GM23338 (cell line): ENCODE measurements around the gene ICE1. TPM values are rescaled to one million over a fixed set of nuclear protein-coding genes. Genes with fewer than 3 reads are reported as not detected.

ENCODE experiments used
- ATAC-seq: fragments of 200-7000 bp; cut with Tn5 transposase; 3 replicates; pipeline ENCODE4 v1.9.1; 2020
- DNase-seq: peaks from one replicate; pipeline ENCODE4 v3.0.0-alpha.2; 2015; ENCODE audit warnings: low spot score
- H2AFZ ChIP-seq: fragments of 200-600 bp; sonication (generic); 2 replicates; pipeline ENCODE4 v1.8.0; 2016; ENCODE audit warnings: antibody characterized with exemption, mild to moderate bottlenecking, moderate library complexity
- H3F3A ChIP-seq: fragments of 200-600 bp; sonication (generic); replicated peaks from 2 replicates; pipeline ENCODE4 v1.8.0; 2017; ENCODE audit warnings: antibody characterized with exemption, mixed run types, low read depth
- H3K27ac ChIP-seq: fragments of 200-600 bp; sonication (generic); 2 replicates; pipeline ENCODE4 v1.6.1; 2016; ENCODE audit warnings: low read depth
- H3K27me3 ChIP-seq: fragments of 200-600 bp; sonication (generic); 2 replicates; pipeline ENCODE4 v1.8.0; 2016; ENCODE audit warnings: mild to moderate bottlenecking, mixed run types, moderate library complexity; ENCODE audit not compliant: insufficient read depth
- H3K36me3 ChIP-seq: fragments of 200-600 bp; sonication (generic); 2 replicates; pipeline ENCODE4 v1.8.0; 2016; ENCODE audit warnings: mild to moderate bottlenecking; ENCODE audit not compliant: insufficient read depth
- H3K4me1 ChIP-seq: fragments of 200-600 bp; sonication (generic); 2 replicates; pipeline ENCODE4 v1.8.0; 2016; ENCODE audit warnings: mild to moderate bottlenecking, moderate library complexity; ENCODE audit not compliant: insufficient read depth
- H3K4me2 ChIP-seq: fragments of 200-600 bp; sonication (generic); 2 replicates; pipeline ENCODE4 v1.7.1; 2017; ENCODE audit warnings: mixed run types
- H3K4me3 ChIP-seq: fragments of 200-600 bp; sonication (generic); 2 replicates; pipeline ENCODE4 v1.6.1; 2016; ENCODE audit warnings: mixed run types
- H3K79me2 ChIP-seq: fragments of 200-600 bp; sonication (generic); replicated peaks from 2 replicates; pipeline ENCODE4 v1.8.0; 2017; ENCODE audit warnings: mild to moderate bottlenecking; ENCODE audit not compliant: insufficient read depth
- H3K9me2 ChIP-seq: fragments of 200-600 bp; sonication (generic); 2 replicates; pipeline ENCODE4 v1.8.0; 2017; ENCODE audit not compliant: insufficient read depth
- H4K20me1 ChIP-seq: fragments of 200-600 bp; sonication (generic); replicated peaks from 2 replicates; pipeline ENCODE4 v1.8.0; 2017; ENCODE audit warnings: mild to moderate bottlenecking; ENCODE audit not compliant: insufficient read depth
- H3K27ac Mint-ChIP-seq: 2 replicates; pipeline ENCODE4 v1.8.0; 2020; ENCODE audit warnings: inconsistent platforms, mild to moderate bottlenecking, moderate library complexity, mixed read lengths
- H3K27me3 Mint-ChIP-seq: 3 replicates; pipeline ENCODE4 v1.8.0; 2022; ENCODE audit warnings: low read depth, mild to moderate bottlenecking, moderate library complexity, mixed read lengths, inconsistent platforms; ENCODE audit not compliant: insufficient read depth, poor library complexity
- H3K36me3 Mint-ChIP-seq: 3 replicates; pipeline ENCODE4 v1.8.0; 2021; ENCODE audit warnings: low read depth, mild to moderate bottlenecking, inconsistent platforms, moderate library complexity, mixed read lengths
- H3K4me1 Mint-ChIP-seq: 3 replicates; pipeline ENCODE4 v1.8.0; 2020; ENCODE audit warnings: mild to moderate bottlenecking, inconsistent platforms, mixed read lengths
- H3K4me3 Mint-ChIP-seq: 3 replicates; pipeline ENCODE4 v1.8.0; 2021; ENCODE audit warnings: moderate library complexity, mild to moderate bottlenecking, inconsistent platforms, mixed read lengths
- H3K9me3 Mint-ChIP-seq: 3 replicates; pipeline ENCODE4 v1.8.0; 2020; ENCODE audit warnings: moderate library complexity, mild to moderate bottlenecking, inconsistent platforms, mixed read lengths
- CREB1 ChIP-seq: fragments of 250-450 bp; sonication (Bioruptor Pico); IDR thresholded peaks from 2 replicates; pipeline ENCODE4 v1.5.0; 2020; ENCODE audit warnings: low read depth, mild to moderate bottlenecking, moderate library complexity
- CTCF ChIP-seq, 2 experiments: fragments of 200-600 bp in 1 of 2; sonication (generic) in 1 of 2; conservative IDR thresholded peaks; 2 replicates each; pipeline versions ENCODE4 v1.5.1 to v1.6.1; 2016 to 2017; ENCODE audit warnings: antibody characterized with exemption in 2 of 2, low read depth in 2 of 2, mild to moderate bottlenecking in 2 of 2, moderate library complexity in 1 of 2
- ETS1 ChIP-seq: IDR thresholded peaks from 2 replicates; pipeline ENCODE4 v1.6.1; 2016; ENCODE audit warnings: antibody characterized with exemption
- EZH2 ChIP-seq: fragments of 200-600 bp; sonication (generic); IDR thresholded peaks from one replicate; pipeline ENCODE4 v1.8.0; 2017; ENCODE audit warnings: antibody characterized with exemption, mild to moderate bottlenecking, low read depth; ENCODE audit not compliant: unreplicated experiment
- EZH2phosphoT487 ChIP-seq: fragments of 200-600 bp; sonication (generic); IDR thresholded peaks from one replicate; pipeline ENCODE4 v1.8.1; 2018; ENCODE audit warnings: antibody characterized with exemption; ENCODE audit not compliant: unreplicated experiment
- JUNB ChIP-seq: IDR thresholded peaks from one replicate; pipeline ENCODE4 v1.6.1; 2016; ENCODE audit warnings: antibody characterized with exemption; ENCODE audit not compliant: unreplicated experiment
- NANOG ChIP-seq: IDR thresholded peaks from 2 replicates; pipeline ENCODE4 v1.6.1; 2016; ENCODE audit warnings: antibody characterized with exemption, borderline replicate concordance
- POLR2AphosphoS5 ChIP-seq: IDR thresholded peaks from 2 replicates; pipeline ENCODE4 v1.6.1; 2016; ENCODE audit warnings: antibody characterized with exemption, low read depth
- REST ChIP-seq: IDR thresholded peaks from one replicate; pipeline ENCODE4 v1.6.1; 2018; ENCODE audit warnings: antibody characterized with exemption; ENCODE audit not compliant: unreplicated experiment
- STAT1 ChIP-seq: IDR thresholded peaks from one replicate; pipeline ENCODE4 v1.6.1; 2016; ENCODE audit warnings: antibody characterized with exemption; ENCODE audit not compliant: unreplicated experiment
- ZNF114 ChIP-seq: fragments of 250-450 bp; sonication (Bioruptor Pico); IDR thresholded peaks from 2 replicates; pipeline ENCODE4 v1.5.0; 2020; ENCODE audit warnings: mild to moderate bottlenecking, moderate library complexity
- ZNF331 ChIP-seq: fragments of 250-450 bp; sonication (Bioruptor Pico); IDR thresholded peaks from 2 replicates; pipeline ENCODE4 v1.5.0; 2020; ENCODE audit warnings: low read depth, mild to moderate bottlenecking, moderate library complexity
- ZNF462 ChIP-seq: fragments of 250-450 bp; sonication (Bioruptor Pico); IDR thresholded peaks from 2 replicates; pipeline ENCODE4 v1.5.0; 2020; ENCODE audit warnings: mild to moderate bottlenecking, moderate library complexity
- polyA plus RNA-seq: library from polyadenylated mRNA; unstranded; fragments of >200 nt; fragmentation: Nextera tagmentation; extraction: Ambion mirVana; gene quantifications from 2 replicates; pipeline ENCODE4 v1.2.1, GENCODE V29; 2016
- total RNA-seq: library from RNA; depleted of rRNA; stranded (reverse); fragments of >200 nt; shearing (Covaris generic); gene quantifications from 2 replicates; pipeline ENCODE4 v1.2.3, GENCODE V29; 2014

Gene ICE1
- total and polyA plus RNA-seq, 2 experiments from 2014 or later, result 59.5 to 65.1 TPM

GRCh38 chr5:5430136-5430535 lies 7.7 kb downstream of the ICE1 start:
- no peak overlapping the region for H2AFZ ChIP-seq
- H3K4me1 ChIP-seq, result peaks cover 14% of the 10 kb centered on the region
- no peak for DNase-seq
- TF ChIP-seq JUNB, result no peak
- no peak for TF ChIP-seq CTCF (conservative IDR thresholded peaks at IDR 0.05; ENCODE audit: low read depth in 2 of 2)
- TF ChIP-seq EZH2, result no peak
- no peak for TF ChIP-seq ZNF462 (CRISPR knock-in tag)
- no peak for TF ChIP-seq STAT1
- TF ChIP-seq EZH2phosphoT487, result no peak
- no peak for TF ChIP-seq POLR2AphosphoS5
- TF ChIP-seq ZNF114, result no peak
- no peak for TF ChIP-seq REST
- TF ChIP-seq ZNF331 (CRISPR knock-in tag), result no peak
- TF ChIP-seq CREB1 (CRISPR knock-in tag), result no peak
- no peak for TF ChIP-seq ETS1
- TF ChIP-seq NANOG, result no peak
- H3K4me2 ChIP-seq, result no peak overlapping the region
- no peak overlapping the region for H3K4me3 ChIP-seq
- H3K36me3 Mint-ChIP-seq, result no peaks in the 10 kb centered on the region
- no peak for ATAC-seq
- H3K36me3 ChIP-seq, result no peaks in the 10 kb centered on the region
- H3K9me3 Mint-ChIP-seq, result no peaks in the 10 kb centered on the region
- peaks cover 100% of the 10 kb centered on the region for H3K79me2 ChIP-seq
- peaks cover 1% of the 10 kb centered on the region for H3K27me3 Mint-ChIP-seq
- no peaks in the 10 kb centered on the region for H3F3A ChIP-seq
- peaks cover 51% of the 10 kb centered on the region for H4K20me1 ChIP-seq
- no peaks in the 10 kb centered on the region for H3K27me3 ChIP-seq
- H3K9me2 ChIP-seq, result no peaks in the 10 kb centered on the region
- no peak overlapping the region for H3K27ac Mint-ChIP-seq
- no peak overlapping the region for H3K4me3 Mint-ChIP-seq
- H3K4me1 Mint-ChIP-seq, result peaks cover 27% of the 10 kb centered on the region
- H3K27ac ChIP-seq, result no peak overlapping the region
